Type B pancreatic cell (in vitro differentiated cells): ENCODE data around the gene TUBB1. TPM values are rescaled to one million over a fixed set of nuclear protein-coding genes. Genes with fewer than 3 reads are reported as not detected.

Source experiments
- DNase-seq: peaks from one replicate; pipeline ENCODE4 v3.0.0; 2021; ENCODE audit warnings: mixed read lengths; ENCODE audit not compliant: unreplicated experiment; ENCODE audit errors: extremely low spot score
- H3K27ac Mint-ChIP-seq: 2 replicates; pipeline ENCODE4 v1.8.0; 2021; ENCODE audit warnings: mild to moderate bottlenecking, mixed read lengths
- H3K27me3 Mint-ChIP-seq: 2 replicates; pipeline ENCODE4 v1.8.0; 2021; ENCODE audit warnings: mixed read lengths
- H3K36me3 Mint-ChIP-seq: 2 replicates; pipeline ENCODE4 v1.8.0; 2021; ENCODE audit warnings: mixed read lengths
- H3K4me1 Mint-ChIP-seq: one replicate; pipeline ENCODE4 v1.8.0; 2021; ENCODE audit warnings: mixed read lengths; ENCODE audit not compliant: unreplicated experiment
- H3K4me3 Mint-ChIP-seq: 2 replicates; pipeline ENCODE4 v1.8.0; 2021; ENCODE audit warnings: mild to moderate bottlenecking, mixed read lengths
- H3K9me3 Mint-ChIP-seq: 2 replicates; pipeline ENCODE4 v1.8.0; 2021; ENCODE audit warnings: mixed read lengths
- total RNA-seq: library from RNA; stranded (reverse); gene quantifications from 2 replicates; pipeline ENCODE4 v1.2.1, GENCODE V29; 2021; ENCODE audit warnings: low replicate concordance
- TF ChIP-seq, protein P1 (sequence below): fragments of 200-600 bp; sonication (generic); conservative IDR thresholded peaks from 2 replicates; pipeline ENCODE4 v1.5.0; 2021; ENCODE audit warnings: antibody characterized with exemption, mild to moderate bottlenecking

The TUBB1 gene
- total RNA-seq, 1 donor from 2014 or later = 0.46 TPM

DNA sequence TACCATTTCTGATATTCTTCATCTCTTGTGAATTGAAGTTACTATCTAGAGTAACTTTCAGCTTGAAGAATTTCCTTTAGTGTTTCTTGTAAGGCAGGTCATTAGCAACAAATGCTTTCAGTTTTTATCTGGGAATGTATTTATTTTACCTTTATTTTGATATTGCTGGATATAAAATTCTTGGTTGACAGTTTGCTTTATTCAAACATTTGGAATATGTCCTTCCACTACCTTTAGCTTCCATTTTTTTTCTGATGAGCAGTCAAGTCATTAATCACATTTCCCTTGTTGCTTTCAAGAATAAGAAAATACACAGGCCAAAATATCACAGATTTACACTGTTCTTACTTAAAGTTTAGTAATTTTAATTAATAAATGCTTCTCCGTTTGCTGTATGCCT is 43.9 kb upstream of the TUBB1 start:
- no peaks in the 10 kb centered on the region for H3K36me3 Mint-ChIP-seq
- peaks cover 13% of the 10 kb centered on the region for H3K9me3 Mint-ChIP-seq
- peaks cover 4% of the 10 kb centered on the region for H3K4me1 Mint-ChIP-seq
- H3K27ac Mint-ChIP-seq = no peak overlapping the region
- DNase-seq = no peak
- H3K4me3 Mint-ChIP-seq = no peak overlapping the region
- H3K27me3 Mint-ChIP-seq = no peaks in the 10 kb centered on the region
- TF ChIP-seq, protein P1, sequence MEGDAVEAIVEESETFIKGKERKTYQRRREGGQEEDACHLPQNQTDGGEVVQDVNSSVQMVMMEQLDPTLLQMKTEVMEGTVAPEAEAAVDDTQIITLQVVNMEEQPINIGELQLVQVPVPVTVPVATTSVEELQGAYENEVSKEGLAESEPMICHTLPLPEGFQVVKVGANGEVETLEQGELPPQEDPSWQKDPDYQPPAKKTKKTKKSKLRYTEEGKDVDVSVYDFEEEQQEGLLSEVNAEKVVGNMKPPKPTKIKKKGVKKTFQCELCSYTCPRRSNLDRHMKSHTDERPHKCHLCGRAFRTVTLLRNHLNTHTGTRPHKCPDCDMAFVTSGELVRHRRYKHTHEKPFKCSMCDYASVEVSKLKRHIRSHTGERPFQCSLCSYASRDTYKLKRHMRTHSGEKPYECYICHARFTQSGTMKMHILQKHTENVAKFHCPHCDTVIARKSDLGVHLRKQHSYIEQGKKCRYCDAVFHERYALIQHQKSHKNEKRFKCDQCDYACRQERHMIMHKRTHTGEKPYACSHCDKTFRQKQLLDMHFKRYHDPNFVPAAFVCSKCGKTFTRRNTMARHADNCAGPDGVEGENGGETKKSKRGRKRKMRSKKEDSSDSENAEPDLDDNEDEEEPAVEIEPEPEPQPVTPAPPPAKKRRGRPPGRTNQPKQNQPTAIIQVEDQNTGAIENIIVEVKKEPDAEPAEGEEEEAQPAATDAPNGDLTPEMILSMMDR = no peak

- H3K4me3 Mint-ChIP-seq = no peak overlapping the region
- H3K9me3 Mint-ChIP-seq = peaks cover 13% of the 10 kb centered on the region
- no peaks in the 10 kb centered on the region for H3K36me3 Mint-ChIP-seq
- TF ChIP-seq, protein P1 = no peak
- H3K27ac Mint-ChIP-seq = no peak overlapping the region
- H3K27me3 Mint-ChIP-seq = no peaks in the 10 kb centered on the region
- DNase-seq = no peak
- H3K4me1 Mint-ChIP-seq = peaks cover 4% of the 10 kb centered on the region
These were observed 43.0 kb upstream of the TUBB1 start for GRCh38 chr20:58976061-58976730.

GRCh38 chr20:58978351-58979190 is 40.7 kb upstream of the TUBB1 start:
- Mint-ChIP-seq H3K36me3 (peaks cover 5% of the 10 kb centered on the region), H3K4me3 (peak overlapping the region; percentile 19), H3K4me1 (peaks cover 11% of the 10 kb centered on the region), H3K27me3 (no peaks in the 10 kb centered on the region), H3K27ac (no peak overlapping the region), H3K9me3 (peaks cover 13% of the 10 kb centered on the region)
- TF ChIP-seq, protein P1 = no peak
- no peak for DNase-seq

- peaks cover 5% of the 10 kb centered on the region for H3K9me3 Mint-ChIP-seq
- peak within 1 kb of the TSS; percentile 85 for H3K27ac Mint-ChIP-seq
- TF ChIP-seq, protein P1 = no peak
- DNase-seq = peak; percentile 93
- H3K4me3 Mint-ChIP-seq = peak within 1 kb of the TSS; percentile 94
- H3K4me1 Mint-ChIP-seq = peaks cover 32% of the 10 kb centered on the region
- H3K27me3 Mint-ChIP-seq = no peaks in the 10 kb centered on the region
- H3K36me3 Mint-ChIP-seq = peaks cover 21% of the 10 kb centered on the region
These were observed 38.3 kb upstream of the TUBB1 start, which contains the start of gene NELFCD for GRCh38 chr20:58980711-58981627. Gene NELFCD (plus strand): TSS chr20:58981256. CDS start chr20:58981310, 54 bp downstream.
